HEK293 (cell line): Measurements from ENCODE around the gene DGKG.

Experiments used
- CTCF ChIA-PET: fragments of 350-600 bp; formaldehyde crosslinking; extraction: SDS; loops from one replicate; lab custom pipeline; 2021; ENCODE audit warnings: antibody characterized with exemption; lab: Yijun Ruan, JAX
- POLR2A ChIA-PET: fragments of 300-600 bp; formaldehyde crosslinking; extraction: SDS; loops from one replicate; lab custom pipeline; 2020; ENCODE audit warnings: antibody characterized with exemption, inconsistent platforms; lab: Yijun Ruan, JAX
- H3K27ac ChIP-seq: fragments of 200-500 bp; sonication (Bioruptor generic); 2 replicates; pipeline ENCODE4 v1.5.1; 2014; ENCODE audit warnings: low read depth, low read length, control low read depth, inconsistent platforms; ENCODE audit errors: extremely low read depth
- H3K36me3 ChIP-seq, 2 experiments: fragments of 200-500 bp in 1 of 2; sonication (Bioruptor generic) in 1 of 2; 1 replicate in 1 of 2; 2 replicates in 1 of 2; pipeline ENCODE4 v1.5.1; 2014 to 2017; ENCODE audit warnings: inconsistent platforms in 2 of 2, low read length in 2 of 2; ENCODE audit not compliant: control insufficient read depth in 2 of 2, insufficient read depth in 1 of 2
- H3K4me1 ChIP-seq: fragments of 200-500 bp; sonication (Bioruptor generic); 2 replicates; pipeline ENCODE4 v1.5.1; 2014; ENCODE audit warnings: mild to moderate bottlenecking, low read length, inconsistent platforms; ENCODE audit not compliant: control insufficient read depth, insufficient read depth
- H3K4me3 ChIP-seq: 2 replicates; pipeline ENCODE4 v1.5.1; 2011; ENCODE audit warnings: low read depth, mild to moderate bottlenecking, control low read depth, low read length, moderate library complexity
- H3K9me3 ChIP-seq: fragments of 200-500 bp; sonication (Bioruptor generic); 2 replicates; pipeline ENCODE4 v1.5.1; 2014; ENCODE audit warnings: low read depth, low read length, inconsistent platforms; ENCODE audit not compliant: control insufficient read depth, insufficient read depth
- BCL11A ChIP-seq: fragments of 450-650 bp; formaldehyde crosslinking; IDR thresholded peaks from 2 replicates; pipeline ENCODE4 v1.5.1; 2016; ENCODE audit warnings: low read depth, missing biosample characterization, missing genetic modification characterization
- GLI2 ChIP-seq: fragments of 450-650 bp; formaldehyde crosslinking; IDR thresholded peaks from 2 replicates; pipeline ENCODE4; 2017; ENCODE audit warnings: missing biosample characterization, missing genetic modification characterization, low read depth, borderline replicate concordance
- GLIS1 ChIP-seq: fragments of 450-650 bp; formaldehyde crosslinking; IDR thresholded peaks from 2 replicates; pipeline ENCODE4 v1.5.1; 2016; ENCODE audit warnings: missing biosample characterization, missing genetic modification characterization
- HOXD13 ChIP-seq: sonication (generic); formaldehyde crosslinking; IDR thresholded peaks from 2 replicates; pipeline ENCODE4 v1.8.0; 2022; ENCODE audit warnings: missing genetic modification reagents, borderline replicate concordance
- RBAK ChIP-seq: fragments of 450-650 bp; formaldehyde crosslinking; IDR thresholded peaks from 2 replicates; pipeline ENCODE4 v1.5.1; 2016; ENCODE audit warnings: missing biosample characterization, missing genetic modification characterization
- WT1 ChIP-seq: fragments of 450-650 bp; formaldehyde crosslinking; IDR thresholded peaks from 2 replicates; pipeline ENCODE4 v1.5.1; 2016; ENCODE audit warnings: missing biosample characterization, missing genetic modification characterization
- ZBTB20 ChIP-seq: fragments of 450-650 bp; formaldehyde crosslinking; IDR thresholded peaks from 2 replicates; pipeline ENCODE4 v1.5.1; 2016; ENCODE audit warnings: missing biosample characterization, missing genetic modification characterization
- ZNF121 ChIP-seq: fragments of 450-650 bp; formaldehyde crosslinking; IDR thresholded peaks from 2 replicates; pipeline ENCODE4 v1.5.1; 2016; ENCODE audit warnings: missing biosample characterization, missing genetic modification characterization
- ZNF133 ChIP-seq: fragments of 450-650 bp; formaldehyde crosslinking; IDR thresholded peaks from 2 replicates; pipeline ENCODE4 v1.5.1; 2016; ENCODE audit warnings: missing biosample characterization, missing genetic modification characterization
- ZNF140 ChIP-seq: fragments of 450-650 bp; formaldehyde crosslinking; IDR thresholded peaks from 2 replicates; pipeline ENCODE4 v1.5.1; 2016; ENCODE audit warnings: missing biosample characterization, missing genetic modification characterization
- ZNF157 ChIP-seq: fragments of 450-650 bp; formaldehyde crosslinking; IDR thresholded peaks from 2 replicates; pipeline ENCODE4 v1.5.1; 2016; ENCODE audit warnings: missing biosample characterization, missing genetic modification characterization
- ZNF248 ChIP-seq: fragments of 450-650 bp; formaldehyde crosslinking; IDR thresholded peaks from 2 replicates; pipeline ENCODE4 v1.5.1; 2017; ENCODE audit warnings: missing biosample characterization, missing genetic modification characterization
- ZNF266 ChIP-seq: fragments of 450-650 bp; formaldehyde crosslinking; IDR thresholded peaks from 2 replicates; pipeline ENCODE4 v1.5.1; 2016; ENCODE audit warnings: missing biosample characterization, missing genetic modification characterization, low read depth
- ZNF311 ChIP-seq: fragments of 450-650 bp; formaldehyde crosslinking; IDR thresholded peaks from 2 replicates; pipeline ENCODE4 v1.5.1; 2017; ENCODE audit warnings: missing biosample characterization, missing genetic modification characterization, borderline replicate concordance
- ZNF350 ChIP-seq: fragments of 450-650 bp; formaldehyde crosslinking; IDR thresholded peaks from 2 replicates; pipeline ENCODE4 v1.5.0; 2017; ENCODE audit warnings: missing biosample characterization, mild to moderate bottlenecking, missing genetic modification characterization
- ZNF510 ChIP-seq: fragments of 450-650 bp; formaldehyde crosslinking; IDR thresholded peaks from 2 replicates; pipeline ENCODE4 v1.5.1; 2018; ENCODE audit warnings: mild to moderate bottlenecking, missing genetic modification characterization, missing biosample characterization; ENCODE audit not compliant: insufficient replicate concordance
- ZNF571 ChIP-seq: fragments of 450-650 bp; formaldehyde crosslinking; IDR thresholded peaks from 2 replicates; pipeline ENCODE4 v1.5.0; 2017; ENCODE audit warnings: missing biosample characterization, missing genetic modification characterization
- ZNF747 ChIP-seq: fragments of 450-650 bp; formaldehyde crosslinking; IDR thresholded peaks from 2 replicates; pipeline ENCODE4 v1.5.1; 2016; ENCODE audit warnings: missing biosample characterization, missing genetic modification characterization
- ZNF768 ChIP-seq: fragments of 450-650 bp; formaldehyde crosslinking; IDR thresholded peaks from 2 replicates; pipeline ENCODE4 v1.5.1; 2018; ENCODE audit warnings: missing biosample characterization, mild to moderate bottlenecking, missing genetic modification characterization
- ZNF776 ChIP-seq: fragments of 450-650 bp; formaldehyde crosslinking; IDR thresholded peaks from 2 replicates; pipeline ENCODE4 v1.5.0; 2017; ENCODE audit warnings: missing biosample characterization, missing genetic modification characterization, borderline replicate concordance
- ZNF792 ChIP-seq: fragments of 450-650 bp; formaldehyde crosslinking; IDR thresholded peaks from 2 replicates; pipeline ENCODE4 v1.5.1; 2016; ENCODE audit warnings: missing biosample characterization, missing genetic modification characterization
- ZSCAN23 ChIP-seq: fragments of 450-650 bp; formaldehyde crosslinking; IDR thresholded peaks from 2 replicates; pipeline ENCODE4 v1.5.1; 2016; ENCODE audit warnings: missing biosample characterization, missing genetic modification characterization
- ZXDB ChIP-seq: fragments of 450-650 bp; formaldehyde crosslinking; IDR thresholded peaks from 2 replicates; pipeline ENCODE4 v1.5.1; 2016; ENCODE audit warnings: missing biosample characterization, missing genetic modification characterization
- TF ChIP-seq, protein P1 (sequence below): fragments of 450-650 bp; formaldehyde crosslinking; IDR thresholded peaks from 2 replicates; pipeline ENCODE4 v1.5.1; 2016; ENCODE audit warnings: missing biosample characterization, missing genetic modification characterization
- TF ChIP-seq, protein P2 (sequence below): fragments of 450-650 bp; formaldehyde crosslinking; IDR thresholded peaks from 2 replicates; pipeline ENCODE4 v1.5.1; 2016; ENCODE audit warnings: missing biosample characterization, missing genetic modification characterization
- TF ChIP-seq, protein P3 (sequence below): fragments of 450-650 bp; formaldehyde crosslinking; IDR thresholded peaks from 2 replicates; pipeline ENCODE4 v1.5.1; 2016; ENCODE audit warnings: missing biosample characterization, missing genetic modification characterization, borderline replicate concordance

The DGKG gene

DNA sequence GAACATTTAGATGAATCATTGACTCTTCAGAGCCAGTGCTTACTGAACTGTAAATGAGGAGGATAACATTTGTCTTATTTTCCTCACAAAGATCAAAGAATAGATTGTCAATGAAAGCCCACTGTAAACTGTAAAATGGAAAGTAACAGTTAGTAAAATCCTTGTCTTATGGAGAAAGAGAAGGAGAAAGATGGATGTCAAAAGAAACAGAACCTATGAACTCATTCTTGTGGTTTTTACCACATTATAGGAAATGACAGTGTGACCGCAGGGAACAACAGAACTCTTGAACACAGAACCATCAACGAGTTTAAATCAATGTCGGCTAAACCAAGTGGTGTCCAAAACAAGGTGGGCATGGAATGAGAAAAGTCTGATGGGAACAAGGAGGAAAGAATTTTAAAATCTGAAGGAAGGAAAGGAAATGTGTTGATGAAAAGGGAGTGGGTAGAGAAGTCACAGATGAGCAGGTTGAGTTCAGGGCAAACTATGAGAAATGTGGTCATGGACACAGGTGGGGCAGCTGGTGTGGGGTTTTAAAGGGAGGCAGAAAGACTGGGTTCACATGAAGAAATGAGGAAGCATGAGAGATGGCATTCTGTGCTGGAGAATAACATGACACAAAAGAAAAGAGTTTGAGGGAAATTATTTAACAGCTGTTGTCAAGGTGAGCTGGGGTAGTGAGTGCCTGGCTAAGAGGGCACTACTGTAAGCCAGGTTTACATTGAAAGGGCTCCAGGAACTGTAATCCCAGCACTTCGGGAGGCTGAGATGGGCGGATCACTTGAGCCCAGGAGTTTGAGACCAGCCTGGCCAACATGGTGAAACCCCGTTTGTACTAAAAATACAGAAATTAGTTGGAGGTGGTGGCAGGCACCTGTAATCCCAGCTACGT, 210.7 kb downstream of the DGKG start:
- CTCF ChIA-PET, result no interaction called here
- Histone ChIP-seq H3K9me3 (no peaks in the 10 kb centered on the region), H3K4me1 (no peaks in the 10 kb centered on the region), H3K36me3 (no peaks in the 10 kb centered on the region), H3K27ac (no peak overlapping the region), H3K4me3 (no peak overlapping the region)
- no peak for TF ChIP-seq ZNF140
- TF ChIP-seq, protein P1, sequence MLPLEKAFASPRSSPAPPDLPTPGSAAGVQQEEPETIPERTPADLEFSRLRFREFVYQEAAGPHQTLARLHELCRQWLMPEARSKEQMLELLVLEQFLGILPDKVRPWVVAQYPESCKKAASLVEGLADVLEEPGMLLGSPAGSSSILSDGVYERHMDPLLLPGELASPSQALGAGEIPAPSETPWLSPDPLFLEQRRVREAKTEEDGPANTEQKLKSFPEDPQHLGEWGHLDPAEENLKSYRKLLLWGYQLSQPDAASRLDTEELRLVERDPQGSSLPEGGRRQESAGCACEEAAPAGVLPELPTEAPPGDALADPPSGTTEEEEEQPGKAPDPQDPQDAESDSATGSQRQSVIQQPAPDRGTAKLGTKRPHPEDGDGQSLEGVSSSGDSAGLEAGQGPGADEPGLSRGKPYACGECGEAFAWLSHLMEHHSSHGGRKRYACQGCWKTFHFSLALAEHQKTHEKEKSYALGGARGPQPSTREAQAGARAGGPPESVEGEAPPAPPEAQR (tag by site-specific recombination), result no peak
- POLR2A ChIA-PET, result no interaction called here

DNA sequence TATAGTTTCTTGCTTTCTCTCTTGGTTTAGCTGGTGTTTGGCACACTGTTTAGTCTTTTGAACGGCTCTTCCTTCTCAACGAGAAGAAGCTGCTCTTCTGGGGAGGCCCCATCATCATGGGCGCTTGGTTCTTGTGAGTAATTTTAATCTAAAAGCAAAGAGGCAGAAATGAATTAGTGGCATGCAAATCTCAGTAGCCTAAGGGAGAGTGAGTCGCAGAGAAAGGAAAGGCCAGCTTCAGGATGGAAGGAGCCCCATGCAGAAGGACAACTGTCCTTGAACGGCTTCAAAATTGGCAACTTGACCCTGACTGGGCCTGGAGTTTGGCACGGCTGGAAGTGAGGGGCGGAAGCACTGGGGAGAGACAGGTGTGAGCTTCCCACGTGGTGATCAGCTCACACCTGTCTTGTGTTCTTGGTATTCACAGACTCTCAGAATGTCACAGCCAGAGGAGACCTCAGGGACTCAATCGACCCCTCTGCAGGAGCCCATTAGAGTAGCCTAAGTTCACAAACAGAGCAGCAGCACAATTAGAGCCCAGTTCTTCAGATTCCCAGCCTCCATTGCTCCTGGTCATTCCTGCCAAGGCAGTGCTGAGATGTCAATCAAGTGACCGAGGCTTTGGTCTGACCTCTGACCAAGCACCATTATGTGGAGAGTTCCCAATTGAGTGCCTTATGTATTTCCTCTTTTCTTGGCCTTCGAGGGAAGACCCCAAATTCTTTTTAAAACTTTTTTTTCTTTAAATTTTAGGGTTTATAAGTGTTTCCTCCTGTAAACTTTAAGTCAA, 211.8 kb downstream of the DGKG start:
- no peaks in the 10 kb centered on the region for H3K9me3 ChIP-seq
- POLR2A ChIA-PET, result no interaction called here
- no peak for TF ChIP-seq ZNF768 (tag by site-specific recombination)
- no peak for TF ChIP-seq ZNF776 (tag by site-specific recombination)
- TF ChIP-seq ZNF266 (tag by site-specific recombination), result no peak
- no peak for TF ChIP-seq RBAK (tag by site-specific recombination)
- no peak for TF ChIP-seq ZNF792 (tag by site-specific recombination)
- no peak for TF ChIP-seq ZNF350
- TF ChIP-seq ZNF248 (tag by site-specific recombination), result no peak
- TF ChIP-seq ZNF571 (tag by site-specific recombination), result no peak
- TF ChIP-seq, all 188 proteins: peak for 0
- Histone ChIP-seq H3K36me3 (no peaks in the 10 kb centered on the region), H3K4me3 (no peak overlapping the region), H3K27ac (no peak overlapping the region), H3K4me1 (no peaks in the 10 kb centered on the region)
- CTCF ChIA-PET, result interaction anchor here (0.5 to 0.6 kb wide), 2 partner anchors 41 to 99 kb away, joined by 3 read pairs; no protein-coding TSS in a partner anchor

DNA sequence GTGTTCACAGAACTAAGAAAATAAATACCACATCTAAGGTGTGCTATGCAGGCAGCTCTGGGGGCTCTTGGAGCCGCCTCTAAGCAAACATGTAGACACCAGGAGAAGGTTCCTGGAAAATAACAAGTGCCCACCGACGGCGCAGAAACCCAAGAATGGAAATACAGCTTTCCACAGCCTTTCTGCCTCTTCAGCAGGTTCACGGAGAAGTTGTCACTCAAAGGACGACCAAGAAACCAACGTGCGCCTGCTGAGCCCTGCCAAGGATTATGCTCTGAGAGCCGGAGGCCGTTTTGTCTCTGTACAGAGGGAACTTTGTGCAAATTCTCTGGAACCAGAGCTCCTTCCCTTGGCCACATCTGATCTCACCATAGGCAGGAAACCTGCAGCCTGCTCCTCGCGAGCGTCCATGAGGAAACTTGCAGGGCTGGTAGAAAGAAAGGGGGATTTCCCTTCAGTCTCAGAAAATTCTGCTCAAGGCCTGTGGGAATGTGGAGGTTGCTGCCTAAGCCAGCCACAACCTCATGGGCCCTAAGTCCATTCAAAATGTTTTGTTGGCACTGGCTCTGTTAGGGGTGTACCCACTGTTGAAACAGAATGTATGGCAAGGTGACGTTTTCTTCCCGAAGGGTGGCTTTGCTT, 212.6 kb downstream of the DGKG start:
- no peaks in the 10 kb centered on the region for H3K9me3 ChIP-seq
- no peak overlapping the region for H3K27ac ChIP-seq
- ChIA-PET POLR2A (no interaction called here), CTCF (interaction anchor here (0.6 kb wide), 1 partner anchor 42 kb away, joined by 3 read pairs; no protein-coding TSS in a partner anchor)
- H3K36me3 ChIP-seq, result no peaks in the 10 kb centered on the region
- no peaks in the 10 kb centered on the region for H3K4me1 ChIP-seq
- no peak overlapping the region for H3K4me3 ChIP-seq
- TF ChIP-seq ZNF121 (tag by site-specific recombination), result no peak
- TF ChIP-seq ZSCAN23, result no peak
- no peak for TF ChIP-seq WT1 (tag by site-specific recombination)
- no peak for TF ChIP-seq BCL11A
- no peak for TF ChIP-seq ZNF157
- TF ChIP-seq ZNF133 (tag by site-specific recombination), result no peak
- TF ChIP-seq ZNF311 (tag by site-specific recombination), result no peak
- no peak for TF ChIP-seq ZXDB (tag by site-specific recombination)
- TF ChIP-seq ZNF510 (tag by site-specific recombination), result no peak
- no peak for TF ChIP-seq ZBTB20 (tag by site-specific recombination)
- no peak for TF ChIP-seq ZNF747
- no peak for TF ChIP-seq GLIS1 (tag by site-specific recombination)
- TF ChIP-seq HOXD13 (CRISPR knock-in tag), result no peak
- TF ChIP-seq GLI2 (tag by site-specific recombination), result no peak
- TF ChIP-seq, protein P2, sequence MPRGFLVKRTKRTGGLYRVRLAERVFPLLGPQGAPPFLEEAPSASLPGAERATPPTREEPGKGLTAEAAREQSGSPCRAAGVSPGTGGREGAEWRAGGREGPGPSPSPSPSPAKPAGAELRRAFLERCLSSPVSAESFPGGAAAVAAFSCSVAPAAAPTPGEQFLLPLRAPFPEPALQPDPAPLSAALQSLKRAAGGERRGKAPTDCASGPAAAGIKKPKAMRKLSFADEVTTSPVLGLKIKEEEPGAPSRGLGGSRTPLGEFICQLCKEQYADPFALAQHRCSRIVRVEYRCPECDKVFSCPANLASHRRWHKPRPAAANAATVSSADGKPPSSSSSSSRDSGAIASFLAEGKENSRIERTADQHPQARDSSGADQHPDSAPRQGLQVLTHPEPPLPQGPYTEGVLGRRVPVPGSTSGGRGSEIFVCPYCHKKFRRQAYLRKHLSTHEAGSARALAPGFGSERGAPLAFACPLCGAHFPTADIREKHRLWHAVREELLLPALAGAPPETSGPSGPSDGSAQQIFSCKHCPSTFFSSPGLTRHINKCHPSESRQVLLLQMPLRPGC (tag by site-specific recombination), result no peak
- TF ChIP-seq, protein P3, sequence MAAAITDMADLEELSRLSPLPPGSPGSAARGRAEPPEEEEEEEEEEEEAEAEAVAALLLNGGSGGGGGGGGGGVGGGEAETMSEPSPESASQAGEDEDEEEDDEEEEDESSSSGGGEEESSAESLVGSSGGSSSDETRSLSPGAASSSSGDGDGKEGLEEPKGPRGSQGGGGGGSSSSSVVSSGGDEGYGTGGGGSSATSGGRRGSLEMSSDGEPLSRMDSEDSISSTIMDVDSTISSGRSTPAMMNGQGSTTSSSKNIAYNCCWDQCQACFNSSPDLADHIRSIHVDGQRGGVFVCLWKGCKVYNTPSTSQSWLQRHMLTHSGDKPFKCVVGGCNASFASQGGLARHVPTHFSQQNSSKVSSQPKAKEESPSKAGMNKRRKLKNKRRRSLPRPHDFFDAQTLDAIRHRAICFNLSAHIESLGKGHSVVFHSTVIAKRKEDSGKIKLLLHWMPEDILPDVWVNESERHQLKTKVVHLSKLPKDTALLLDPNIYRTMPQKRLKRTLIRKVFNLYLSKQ (tag by site-specific recombination), result no peak
